CD14-positive monocyte (primary cell): Measurements from ENCODE around the gene SGO2. TPM values are rescaled to one million over a fixed set of nuclear protein-coding genes. Genes with fewer than 3 reads are reported as not detected.

ENCODE experiments used
- DNase-seq, 3 donors: peaks; one replicate each; pipeline ENCODE4 v3.0.0-alpha.2; 2011 to 2022
- H2AFZ ChIP-seq: 2 replicates; pipeline ENCODE4 v1.6.0; 2012; ENCODE audit warnings: mild to moderate bottlenecking, low read depth, low read length, inconsistent platforms; ENCODE audit not compliant: insufficient read depth, poor library complexity, severe bottlenecking
- H3K27ac ChIP-seq, 2 donors: 1 replicate in 1 of 2; 2 replicates in 1 of 2; pipeline ENCODE4 v1.5.1; 2012 to 2013; ENCODE audit warnings: low read length in 2 of 2, control low read depth in 1 of 2, inconsistent platforms in 1 of 2, low read depth in 1 of 2, mild to moderate bottlenecking in 1 of 2
- H3K27me3 ChIP-seq, 2 donors: one replicate each; pipeline versions ENCODE4 v1.6.0 to v1.6.1; 2011 to 2013; ENCODE audit warnings: low read length in 2 of 2; ENCODE audit not compliant: control insufficient read depth in 2 of 2, insufficient read depth in 2 of 2
- H3K36me3 ChIP-seq, 2 donors: replicated peaks in 1 of 2; 1 replicate in 1 of 2; 2 replicates in 1 of 2; pipeline versions ENCODE4 v1.5.1 to v1.6.1; 2012 to 2013; ENCODE audit warnings: low read length in 2 of 2, control low read depth in 1 of 2, inconsistent platforms in 1 of 2, mild to moderate bottlenecking in 1 of 2; ENCODE audit not compliant: insufficient read depth in 2 of 2, control insufficient read depth in 1 of 2
- H3K4me1 ChIP-seq, 2 donors: 1 replicate in 1 of 2; 2 replicates in 1 of 2; pipeline versions ENCODE4 v1.5.1 to v1.6.1; 2012 to 2013; ENCODE audit warnings: low read length in 2 of 2, control low read depth in 1 of 2, inconsistent platforms in 1 of 2, mild to moderate bottlenecking in 1 of 2, moderate library complexity in 1 of 2; ENCODE audit not compliant: insufficient read depth in 2 of 2, control insufficient read depth in 1 of 2
- H3K4me2 ChIP-seq: replicated peaks from 2 replicates; pipeline ENCODE3; 2012; ENCODE audit warnings: low read length, moderate library complexity, mild to moderate bottlenecking; ENCODE audit not compliant: poor library complexity, severe bottlenecking; ENCODE audit errors: extremely low read depth
- H3K4me3 ChIP-seq, 3 experiments: fragments of 200-600 bp in 1 of 3; sonication (generic) in 1 of 3; replicated peaks in 1 of 3; 1 replicate in 2 of 3; 2 replicates in 1 of 3; pipeline ENCODE4 v1.5.1; 2011 to 2013; ENCODE audit warnings: low read length in 3 of 3, mild to moderate bottlenecking in 3 of 3, control low read depth in 2 of 3, low read depth in 2 of 3, inconsistent platforms in 1 of 3, moderate library complexity in 1 of 3
- H3K79me2 ChIP-seq: 2 replicates; pipeline ENCODE4 v1.6.0; 2012; ENCODE audit warnings: mild to moderate bottlenecking, control low read depth, inconsistent platforms, low read length, moderate library complexity; ENCODE audit not compliant: insufficient read depth
- H3K9ac ChIP-seq: 2 replicates; pipeline ENCODE4 v1.6.0; 2017; ENCODE audit warnings: low read length, mild to moderate bottlenecking; ENCODE audit not compliant: insufficient read depth, poor library complexity, severe bottlenecking
- H3K9me3 ChIP-seq, 2 donors: replicated peaks in 1 of 2; 1 replicate in 1 of 2; 2 replicates in 1 of 2; pipeline versions ENCODE4 v1.5.1 to v1.6.1; 2012 to 2013; ENCODE audit warnings: low read length in 2 of 2, control low read depth in 1 of 2; ENCODE audit not compliant: control insufficient read depth in 1 of 2, insufficient read depth in 1 of 2
- H4K20me1 ChIP-seq: 2 replicates; pipeline ENCODE4 v1.6.0; 2012; ENCODE audit warnings: mild to moderate bottlenecking, low read length, control low read depth, moderate library complexity; ENCODE audit not compliant: insufficient read depth
- H3K27ac Mint-ChIP-seq, 7 donors: one replicate each; pipeline ENCODE4 v1.8.0; 2020; ENCODE audit warnings: mild to moderate bottlenecking in 7 of 7, mixed read lengths in 7 of 7, moderate library complexity in 6 of 7, inconsistent platforms in 2 of 7
- H3K27me3 Mint-ChIP-seq, 3 donors: one replicate each; pipeline ENCODE4 v1.8.0; 2021 to 2022; ENCODE audit warnings: low read depth in 3 of 3, mild to moderate bottlenecking in 3 of 3, mixed read lengths in 3 of 3, moderate library complexity in 3 of 3, inconsistent platforms in 1 of 3
- H3K36me3 Mint-ChIP-seq, 2 donors: one replicate each; pipeline ENCODE4 v1.8.0; 2020; ENCODE audit warnings: mixed read lengths in 2 of 2, inconsistent platforms in 1 of 2, mild to moderate bottlenecking in 1 of 2
- H3K4me1 Mint-ChIP-seq: one replicate; pipeline ENCODE4 v1.8.0; 2020; ENCODE audit warnings: mild to moderate bottlenecking, mixed read lengths
- H3K4me3 Mint-ChIP-seq, 2 donors: one replicate each; pipeline ENCODE4 v1.8.0; 2020; ENCODE audit warnings: mild to moderate bottlenecking in 2 of 2, mixed read lengths in 2 of 2, moderate library complexity in 1 of 2
- H3K9me3 Mint-ChIP-seq, 7 donors: one replicate each; pipeline ENCODE4 v1.8.0; 2020 to 2022; ENCODE audit warnings: mixed read lengths in 7 of 7, mild to moderate bottlenecking in 6 of 7, moderate library complexity in 6 of 7, inconsistent platforms in 2 of 7
- WGBS: methylation state at CpG from one replicate; pipeline ENCODE4 v1.1.5; 2013; ENCODE audit warnings: missing lambda C conversion rate; ENCODE audit not compliant: insufficient coverage; 5-methylcytosine and 5-hydroxymethylcytosine counted together
- intact Hi-C, 2 donors: fragments of 100-400 bp; cut with micrococcal nuclease; formaldehyde crosslinking; loops; one replicate each; pipeline versions ENCODE4 v1.15.0 to v1.15.1; 2023
- polyA minus RNA-seq: library from RNA; depleted of rRNA, polyadenylated mRNA; stranded (reverse); fragments of >200 nt; gene quantifications from 2 replicates; pipeline ENCODE4 v1.2.3, GENCODE V29; 2012
- polyA plus RNA-seq, 3 donors: library from polyadenylated mRNA; depleted of rRNA in 1 of 3; unstranded in 2 of 3; stranded (reverse) in 1 of 3; fragments of 300-500 nt in 2 of 3; fragments of >200 nt in 1 of 3; fragmentation: Illumina TruSeq in 2 of 3; gene quantifications; 1 replicate in 2 of 3; 2 replicates in 1 of 3; pipeline ENCODE4 v1.2.3, GENCODE V29; 2012 to 2021
- total RNA-seq, 12 experiments: library from RNA in 1 of 12; stranded (reverse) in 1 of 12; fragments of 120-200 nt in 1 of 12; gene quantifications; one replicate each; pipeline ENCODE4 v1.2.4 and lab custom pipeline; 2013 to 2026; ENCODE audit warnings: mixed read lengths in 6 of 12, inconsistent platforms in 1 of 12
- TF ChIP-seq, protein P1 (sequence below): fragments of 200-600 bp; IDR thresholded peaks from one replicate; pipeline ENCODE4 v1.8.0; 2022; ENCODE audit warnings: antibody characterized with exemption, mild to moderate bottlenecking

The SGO2 gene
- total RNA-seq (2013), result 2.3 TPM
- polyA plus RNA-seq, result 1 to 10 TPM in 2 of 3 donors, under 1 TPM in 1; 0.49 to 1.5 (median 1.4) TPM
- 0.24 and 0.69 TPM in 2 replicates for polyA minus RNA-seq
- 1.9 to 9.0 (median 3.1) reads per million in 11 experiments for total RNA-seq (lab: John Stamatoyannopoulos, UW)

DNA sequence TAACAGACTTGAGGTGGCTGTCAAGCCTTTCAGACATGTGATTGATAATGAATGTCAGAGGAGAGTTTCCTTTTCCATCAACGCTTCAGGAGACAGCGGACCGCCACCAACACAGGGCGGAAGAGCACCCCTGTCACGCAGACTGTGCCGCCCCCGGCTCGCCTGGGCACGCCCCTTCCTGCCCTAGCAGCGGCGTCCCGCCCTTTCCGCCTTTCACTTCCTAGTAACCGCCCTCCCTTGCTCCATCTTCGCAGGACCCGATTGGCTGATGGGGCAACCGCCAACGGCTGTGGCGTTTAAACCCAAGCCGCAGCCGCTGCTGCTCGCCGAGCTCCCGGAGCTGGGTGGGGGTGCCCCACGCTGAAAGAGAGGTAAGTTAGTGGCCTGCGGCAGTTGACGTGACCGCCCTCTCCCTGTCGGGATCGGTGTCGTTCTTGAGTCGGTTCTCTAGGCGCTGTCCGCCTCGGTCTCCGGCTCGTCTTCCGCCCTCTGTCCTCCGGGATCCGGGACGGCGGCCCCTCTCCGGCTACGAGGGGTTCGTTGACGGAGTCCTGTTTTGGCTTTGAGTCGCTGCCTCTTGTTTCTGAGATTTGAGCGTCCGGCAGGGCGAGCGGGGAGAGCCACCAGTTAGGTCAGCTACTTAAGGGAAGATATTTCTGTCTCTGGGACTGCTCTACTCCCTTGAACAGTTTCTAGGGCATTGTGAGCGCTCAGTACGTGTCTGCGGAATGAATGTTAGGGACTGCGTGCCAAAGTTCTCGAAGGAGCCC lies at the start of gene SGO2:
TSS of gene SGO2 (plus strand) at position 326 of the 770 bp plus-strand sequence. CDS start 6,769 bp downstream, outside the sequence.
- Histone ChIP-seq H4K20me1 (no peaks in the 10 kb centered on the region), H3K9me3 (no peaks in the 10 kb centered on the region), H3K27me3 (peaks cover 0 to 3% of the 10 kb centered on the region in 2 donors), H3K4me3 (peak within 1 kb of the TSS; percentile 86 to 97 (median 96)), H2AFZ (peak within 1 kb of the TSS; percentile 97), H3K4me1 (peaks cover 14 to 26% of the 10 kb centered on the region in 2 donors), H3K79me2 (peaks cover 50% of the 10 kb centered on the region), H3K36me3 (no peaks in the 10 kb centered on the region), H3K27ac (peak within 1 kb of the TSS; percentile 16 to 85), H3K4me2 (peak within 1 kb of the TSS; percentile 89), H3K9ac (peak within 1 kb of the TSS; percentile 63)
- Mint-ChIP-seq H3K4me1 (peaks cover 21% of the 10 kb centered on the region), H3K4me3 (peak within 1 kb of the TSS; percentile 89 to 90), H3K27me3 (peaks cover 0 to 4% (median 3%) of the 10 kb centered on the region in 3 donors), H3K27ac (peak within 1 kb of the TSS; percentile 67 to 90 (median 83)), H3K36me3 (peaks cover 2 to 3% of the 10 kb centered on the region in 2 donors), H3K9me3 (no peaks in the 10 kb centered on the region)
- WGBS, result under 1% methylated on average over 39 of the region's 56 CpGs
- peak; percentile 91 to 97 (median 92) for DNase-seq
- TF ChIP-seq, protein P1, sequence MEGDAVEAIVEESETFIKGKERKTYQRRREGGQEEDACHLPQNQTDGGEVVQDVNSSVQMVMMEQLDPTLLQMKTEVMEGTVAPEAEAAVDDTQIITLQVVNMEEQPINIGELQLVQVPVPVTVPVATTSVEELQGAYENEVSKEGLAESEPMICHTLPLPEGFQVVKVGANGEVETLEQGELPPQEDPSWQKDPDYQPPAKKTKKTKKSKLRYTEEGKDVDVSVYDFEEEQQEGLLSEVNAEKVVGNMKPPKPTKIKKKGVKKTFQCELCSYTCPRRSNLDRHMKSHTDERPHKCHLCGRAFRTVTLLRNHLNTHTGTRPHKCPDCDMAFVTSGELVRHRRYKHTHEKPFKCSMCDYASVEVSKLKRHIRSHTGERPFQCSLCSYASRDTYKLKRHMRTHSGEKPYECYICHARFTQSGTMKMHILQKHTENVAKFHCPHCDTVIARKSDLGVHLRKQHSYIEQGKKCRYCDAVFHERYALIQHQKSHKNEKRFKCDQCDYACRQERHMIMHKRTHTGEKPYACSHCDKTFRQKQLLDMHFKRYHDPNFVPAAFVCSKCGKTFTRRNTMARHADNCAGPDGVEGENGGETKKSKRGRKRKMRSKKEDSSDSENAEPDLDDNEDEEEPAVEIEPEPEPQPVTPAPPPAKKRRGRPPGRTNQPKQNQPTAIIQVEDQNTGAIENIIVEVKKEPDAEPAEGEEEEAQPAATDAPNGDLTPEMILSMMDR, result no peak
- intact Hi-C loops, result loop anchor here in 1 of 2 donors (2.0 kb wide), 1 partner anchor 285 kb away; the partner anchor contains the start of gene BZW1

- H3K27ac ChIP-seq, result no peak overlapping the region
- WGBS, result 100% methylated on average over 2 of the region's 8 CpGs
- peaks cover 0 to 5% (median 0%) of the 10 kb centered on the region in 3 donors for H3K27me3 Mint-ChIP-seq
- no peaks in the 10 kb centered on the region for H3K27me3 ChIP-seq
- no peak for DNase-seq
- peaks cover 0 to 13% of the 10 kb centered on the region in 2 donors for H3K36me3 ChIP-seq
- H4K20me1 ChIP-seq, result no peaks in the 10 kb centered on the region
- intact Hi-C loops, result no loop called here
- H3K4me3 ChIP-seq, result no peak overlapping the region
- H3K36me3 Mint-ChIP-seq, result peaks cover 15 to 20% of the 10 kb centered on the region in 2 donors
- TF ChIP-seq, protein P1, result no peak
- no peak overlapping the region for H3K9ac ChIP-seq
- no peaks in the 10 kb centered on the region for H3K79me2 ChIP-seq
- H3K4me1 ChIP-seq, result no peaks in the 10 kb centered on the region
- H3K4me3 Mint-ChIP-seq, result no peak overlapping the region
- H3K9me3 ChIP-seq, result no peaks in the 10 kb centered on the region
- no peaks in the 10 kb centered on the region for H3K4me1 Mint-ChIP-seq
- H3K4me2 ChIP-seq, result no peak overlapping the region
- no peak overlapping the region for H2AFZ ChIP-seq
- no peak overlapping the region for H3K27ac Mint-ChIP-seq
- H3K9me3 Mint-ChIP-seq, result no peaks in the 10 kb centered on the region
These were observed 49.2 kb upstream of the SGO2 start for GRCh38 chr2:200476836-200477235.
